HL-60 (cell line): ENCODE data around the gene ANKRD9.

ENCODE experiments used
- DNase-seq, 2 experiments: peaks; one replicate each; pipeline ENCODE4 v3.0.0-alpha.2; 2010 to 2020; ENCODE audit warnings: low read depth in 1 of 2, low spot score in 1 of 2
- H3K27ac ChIP-seq: fragments of 250-450 bp; sonication (Bioruptor Pico); replicated peaks from 2 replicates; pipeline ENCODE4 v1.5.1; 2020; ENCODE audit warnings: mild to moderate bottlenecking, moderate library complexity
- H3K27me3 ChIP-seq: fragments of 250-450 bp; sonication (Bioruptor Pico); 2 replicates; pipeline ENCODE4 v1.5.1; 2021; ENCODE audit warnings: mild to moderate bottlenecking, moderate library complexity; ENCODE audit not compliant: insufficient read depth, poor library complexity, severe bottlenecking
- H3K4me3 ChIP-seq: replicated peaks from 2 replicates; pipeline ENCODE4 v1.5.1; 2011; ENCODE audit warnings: mild to moderate bottlenecking, control low read depth, low read length; ENCODE audit not compliant: insufficient read depth
- CTCF ChIP-seq: IDR thresholded peaks from one replicate; pipeline ENCODE4 v1.5.1; 2011; ENCODE audit warnings: low read length, control low read depth, inconsistent platforms; ENCODE audit not compliant: insufficient read depth
- GABPA ChIP-seq: IDR thresholded peaks from 2 replicates; pipeline ENCODE4 v1.6.1; 2012; ENCODE audit warnings: low read depth
- POLR2AphosphoS5 ChIP-seq: IDR thresholded peaks from 2 replicates; pipeline ENCODE4 v1.6.1; 2012; ENCODE audit warnings: low read depth
- REST ChIP-seq: IDR thresholded peaks from 2 replicates; pipeline ENCODE4 v1.6.1; 2012; ENCODE audit warnings: low read depth; ENCODE audit not compliant: insufficient replicate concordance
- SPI1 ChIP-seq: IDR thresholded peaks from 2 replicates; pipeline ENCODE4 v1.6.1; 2012; ENCODE audit warnings: low read depth, mild to moderate bottlenecking, borderline replicate concordance
- long read RNA-seq: library from polyadenylated mRNA; unstranded; transcript quantifications from one replicate; pipeline ENCODE4 v2.0.0, GENCODE V29; 2020

ANKRD9 gene
- long read RNA-seq, partial matches to known transcripts: 0 of 3 reads
- long read RNA-seq, other reads (novel, unspliced or antisense): 3 of 3 reads

GRCh38 chr14:102509746-102510615, at the start of gene ANKRD9:
Gene ANKRD9 (minus strand): TSS chr14:102509776. CDS start chr14:102507889, 1,887 bp downstream.
- TF ChIP-seq CTCF (no peak), GABPA (no peak), POLR2AphosphoS5 (no peak), SPI1 (no peak), REST (no peak)
- DNase-seq: peak; percentile 82 to 91

GRCh38 chr14:102558556-102558955, 49.0 kb upstream of the ANKRD9 start:
- Histone ChIP-seq H3K4me3 (no peak overlapping the region), H3K27me3 (no peaks in the 10 kb centered on the region), H3K27ac (no peak overlapping the region)
- TF ChIP-seq POLR2AphosphoS5 (no peak), CTCF (no peak), SPI1 (no peak), GABPA (no peak), REST (no peak)
- DNase-seq: no peak

More at GRCh38 chr14:102509746-102510615, at the start of gene ANKRD9:
- H3K27ac ChIP-seq: peak within 1 kb of the TSS; percentile 51
- no peaks in the 10 kb centered on the region for H3K27me3 ChIP-seq
- H3K4me3 ChIP-seq: peak within 1 kb of the TSS; percentile 54

- H3K27ac ChIP-seq: no peak overlapping the region
- TF ChIP-seq GABPA (no peak), CTCF (no peak), POLR2AphosphoS5 (no peak), SPI1 (no peak), REST (no peak)
Observed at GRCh38 chr14:102557434-102558226, 48.1 kb upstream of the ANKRD9 start.

More at GRCh38 chr14:102557434-102558226, 48.1 kb upstream of the ANKRD9 start:
- no peak for DNase-seq
- Histone ChIP-seq H3K4me3 (no peak overlapping the region), H3K27me3 (no peaks in the 10 kb centered on the region)
